IPS DF 6.9 (cell line): ENCODE data around the gene TWIST2.

Experiments
- DNase-seq: peaks from one replicate; pipeline ENCODE4 v3.0.0-alpha.2; 2013; ENCODE audit warnings: low read depth, low spot score
- H3K27ac ChIP-seq: one replicate; pipeline ENCODE4 v1.5.1; 2013; ENCODE audit warnings: low read length, control low read depth
- H3K27me3 ChIP-seq: 2 replicates; pipeline ENCODE4 v1.6.1; 2013; ENCODE audit warnings: mild to moderate bottlenecking, low read length; ENCODE audit not compliant: control insufficient read depth, insufficient read depth
- H3K36me3 ChIP-seq: 2 replicates; pipeline ENCODE4 v1.6.1; 2013; ENCODE audit warnings: low read length; ENCODE audit not compliant: control insufficient read depth, insufficient read depth
- H3K4me1 ChIP-seq: 2 replicates; pipeline ENCODE4 v1.6.1; 2013; ENCODE audit warnings: low read length; ENCODE audit not compliant: control insufficient read depth, insufficient read depth
- H3K4me3 ChIP-seq: 2 replicates; pipeline ENCODE4 v1.5.1; 2013; ENCODE audit warnings: mild to moderate bottlenecking, low read length
- H3K9me3 ChIP-seq: 2 replicates; pipeline ENCODE4 v1.6.1; 2013; ENCODE audit warnings: low read length, inconsistent platforms; ENCODE audit not compliant: control insufficient read depth, insufficient read depth
- WGBS: extraction: QIAGEN DNeasy Blood & Tissue Kit; methylation state at CpG from one replicate; pipeline ENCODE4 v1.1.7; 2013; ENCODE audit warnings: mixed read lengths, missing lambda C conversion rate; ENCODE audit not compliant: insufficient read length, insufficient coverage; 5-methylcytosine and 5-hydroxymethylcytosine counted together

TWIST2 gene

DNA sequence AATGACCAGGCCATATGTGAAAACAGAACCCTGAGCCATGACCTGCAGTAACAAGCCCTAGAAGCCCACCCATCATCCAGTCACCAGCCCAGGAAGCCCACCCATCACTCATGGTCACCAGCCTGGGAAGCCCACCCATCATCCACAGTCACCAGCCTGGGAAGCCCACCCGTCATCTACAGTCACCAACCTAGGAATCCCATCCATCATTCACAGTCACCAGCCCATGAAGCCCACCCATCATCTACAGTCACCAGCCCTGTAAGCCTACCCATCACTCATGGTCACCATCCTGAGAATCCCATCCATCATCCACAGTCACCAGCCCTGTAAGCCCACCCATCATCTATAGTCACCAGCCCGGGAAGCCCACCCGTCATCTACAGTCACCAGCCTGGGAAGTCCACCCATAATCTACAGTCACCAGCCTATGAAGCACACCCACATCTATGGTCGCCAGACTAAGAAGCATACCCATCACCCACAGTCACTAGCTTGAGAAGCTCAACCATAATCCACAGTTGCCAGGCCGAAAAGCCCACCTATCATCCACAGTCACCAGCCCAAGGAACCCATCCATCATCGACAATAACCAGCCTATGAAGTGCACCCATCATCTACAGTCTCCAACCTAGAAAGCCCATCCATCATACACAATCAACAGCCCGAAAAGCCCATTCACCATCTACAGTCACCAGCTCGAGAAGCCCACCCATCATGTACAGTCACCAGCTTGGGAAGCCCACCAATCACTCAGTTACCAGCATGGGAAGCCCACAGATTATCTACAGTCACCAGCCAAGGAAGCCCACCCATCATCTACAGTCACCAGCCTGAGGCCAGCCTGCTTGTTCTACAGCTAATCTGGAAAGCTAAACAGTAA, 91.9 kb downstream of the TWIST2 start:
- no peak for DNase-seq
- Histone ChIP-seq H3K27ac (no peak overlapping the region), H3K4me3 (no peak overlapping the region), H3K27me3 (no peaks in the 10 kb centered on the region), H3K4me1 (no peaks in the 10 kb centered on the region; the same call in 1 of the 2 replicates), H3K36me3 (no peaks in the 10 kb centered on the region), H3K9me3 (peaks cover 29% of the 10 kb centered on the region)
- WGBS: no CpG with 5 or more reads among the region's 8 CpGs

DNA sequence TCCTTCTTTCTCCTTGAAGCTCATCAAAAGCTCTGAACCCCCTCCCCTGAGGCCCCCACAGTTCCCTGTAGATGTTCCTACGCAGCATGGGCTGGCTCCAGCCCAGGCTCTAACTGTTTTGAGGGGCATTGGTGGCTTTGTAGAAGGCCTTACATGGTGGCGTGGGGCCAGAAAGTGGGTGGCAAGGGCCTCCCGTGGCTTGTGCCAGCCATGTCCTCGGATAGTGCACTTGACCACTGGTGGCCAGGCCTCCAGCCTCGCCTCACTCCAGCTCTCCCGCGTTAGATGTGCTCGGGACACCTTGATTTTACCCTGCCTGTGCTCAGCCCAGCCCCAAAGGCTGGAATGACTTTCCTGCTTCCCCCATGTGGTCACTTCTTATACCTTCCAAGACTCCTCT, 92.9 kb downstream of the TWIST2 start:
- Histone ChIP-seq H3K9me3 (peaks cover 29% of the 10 kb centered on the region), H3K4me1 (no peaks in the 10 kb centered on the region; the same call in 1 of the 2 replicates), H3K27me3 (no peaks in the 10 kb centered on the region), H3K27ac (no peak overlapping the region), H3K36me3 (no peaks in the 10 kb centered on the region), H3K4me3 (no peak overlapping the region)
- no CpG with 5 or more reads among the region's 8 CpGs for WGBS
- no peak for DNase-seq

DNA sequence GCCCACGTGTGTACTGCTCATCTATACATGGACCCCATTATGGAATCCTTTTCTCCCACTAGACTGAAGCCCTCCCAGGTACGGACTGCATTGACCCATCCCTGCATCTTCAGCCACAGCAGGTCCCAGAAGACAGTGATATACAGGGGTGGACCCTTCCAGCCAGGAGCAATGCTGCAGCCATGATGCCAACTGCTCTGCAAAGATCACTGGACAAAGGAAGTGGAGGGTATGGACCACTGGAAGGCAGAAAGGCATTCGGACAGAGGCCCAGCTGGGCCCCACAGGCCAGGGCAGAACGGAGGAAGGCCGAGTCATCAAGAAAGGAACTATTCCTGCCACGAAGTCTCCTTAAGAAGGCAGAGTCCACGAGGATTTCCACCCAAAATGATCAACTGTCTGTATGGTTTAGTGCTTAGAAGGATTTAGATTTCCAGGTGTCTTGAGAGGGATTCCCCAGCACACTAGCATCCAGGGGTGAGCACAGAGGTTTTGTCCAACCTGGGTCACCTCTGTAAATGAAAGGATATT, 93.4 kb downstream of the TWIST2 start:
- H3K4me3 ChIP-seq: no peak overlapping the region
- H3K9me3 ChIP-seq: peaks cover 32% of the 10 kb centered on the region
- no peak for DNase-seq
- H3K4me1 ChIP-seq: no peaks in the 10 kb centered on the region; the same call in 1 of the 2 replicates
- no peaks in the 10 kb centered on the region for H3K27me3 ChIP-seq
- H3K27ac ChIP-seq: no peak overlapping the region
- no peaks in the 10 kb centered on the region for H3K36me3 ChIP-seq
- WGBS: no CpG with 5 or more reads among the region's 7 CpGs

DNA sequence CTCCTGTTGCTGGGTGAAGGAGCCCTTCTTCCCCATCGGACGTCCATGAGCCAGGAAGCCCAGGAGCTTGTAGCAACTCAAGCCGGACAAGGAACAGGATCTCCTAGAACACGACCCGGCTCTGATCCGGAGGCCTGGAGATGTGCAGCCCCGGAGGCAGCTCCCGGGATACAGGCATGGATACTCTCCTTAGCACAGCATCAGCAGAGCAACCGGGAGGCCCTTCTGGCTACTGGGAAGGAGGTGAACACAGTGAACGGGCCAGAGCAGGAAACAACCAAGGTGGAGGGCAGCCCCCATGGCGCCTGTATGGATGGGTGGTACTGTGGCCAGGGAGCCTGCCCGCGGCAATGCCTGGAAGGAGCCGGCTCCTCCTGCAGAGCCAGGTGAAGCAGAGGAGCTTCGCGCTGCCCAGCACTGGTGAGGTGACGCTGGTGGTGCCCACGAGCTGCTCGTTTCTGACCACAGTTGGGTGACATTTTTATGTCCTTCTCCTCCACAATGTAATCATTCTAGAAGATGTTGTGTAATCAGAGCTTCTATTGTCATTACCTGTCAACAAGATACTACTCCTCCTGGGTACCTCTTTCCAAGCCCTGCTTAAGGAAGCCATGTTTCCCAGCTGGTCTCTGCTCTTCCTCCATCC, 94.3 kb downstream of the TWIST2 start:
- Histone ChIP-seq H3K9me3 (peaks cover 26% of the 10 kb centered on the region), H3K4me1 (no peaks in the 10 kb centered on the region), H3K27ac (no peak overlapping the region), H3K36me3 (no peaks in the 10 kb centered on the region), H3K4me3 (no peak overlapping the region), H3K27me3 (no peaks in the 10 kb centered on the region)
- DNase-seq: no peak
- no CpG with 5 or more reads among the region's 19 CpGs for WGBS

DNA sequence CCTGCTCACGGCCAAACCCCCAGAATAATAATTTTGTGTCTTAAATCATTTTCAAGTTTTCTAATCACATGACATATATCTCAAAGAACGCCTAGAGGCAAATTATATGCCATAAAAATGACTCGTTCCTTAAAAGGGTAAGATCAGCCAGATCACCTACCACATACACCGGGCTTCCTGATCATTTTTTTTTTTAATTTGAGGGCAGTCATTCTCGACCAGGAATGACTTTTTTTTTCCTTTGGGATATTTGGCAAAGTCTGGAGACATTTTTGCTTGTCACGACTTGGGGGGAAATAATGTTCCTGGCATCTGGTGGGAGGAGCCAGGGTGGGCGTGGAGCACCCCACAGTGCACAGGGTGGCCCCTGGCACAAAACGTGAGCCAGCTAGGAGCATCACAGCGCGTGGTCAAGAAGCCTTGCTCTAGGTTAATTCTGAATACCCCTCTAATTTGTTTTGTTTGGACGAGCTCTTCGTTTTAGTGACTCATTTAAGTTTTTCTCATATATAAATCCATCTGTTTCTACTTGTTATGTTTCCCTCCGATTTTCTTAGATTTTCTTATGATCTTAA, 94.9 kb downstream of the TWIST2 start:
- no peaks in the 10 kb centered on the region for H3K4me1 ChIP-seq
- H3K4me3 ChIP-seq: no peak overlapping the region
- no peaks in the 10 kb centered on the region for H3K36me3 ChIP-seq
- DNase-seq: no peak
- H3K27me3 ChIP-seq: no peaks in the 10 kb centered on the region
- no CpG with 5 or more reads among the region's 13 CpGs for WGBS
- peaks cover 30% of the 10 kb centered on the region for H3K9me3 ChIP-seq
- no peak overlapping the region for H3K27ac ChIP-seq

DNA sequence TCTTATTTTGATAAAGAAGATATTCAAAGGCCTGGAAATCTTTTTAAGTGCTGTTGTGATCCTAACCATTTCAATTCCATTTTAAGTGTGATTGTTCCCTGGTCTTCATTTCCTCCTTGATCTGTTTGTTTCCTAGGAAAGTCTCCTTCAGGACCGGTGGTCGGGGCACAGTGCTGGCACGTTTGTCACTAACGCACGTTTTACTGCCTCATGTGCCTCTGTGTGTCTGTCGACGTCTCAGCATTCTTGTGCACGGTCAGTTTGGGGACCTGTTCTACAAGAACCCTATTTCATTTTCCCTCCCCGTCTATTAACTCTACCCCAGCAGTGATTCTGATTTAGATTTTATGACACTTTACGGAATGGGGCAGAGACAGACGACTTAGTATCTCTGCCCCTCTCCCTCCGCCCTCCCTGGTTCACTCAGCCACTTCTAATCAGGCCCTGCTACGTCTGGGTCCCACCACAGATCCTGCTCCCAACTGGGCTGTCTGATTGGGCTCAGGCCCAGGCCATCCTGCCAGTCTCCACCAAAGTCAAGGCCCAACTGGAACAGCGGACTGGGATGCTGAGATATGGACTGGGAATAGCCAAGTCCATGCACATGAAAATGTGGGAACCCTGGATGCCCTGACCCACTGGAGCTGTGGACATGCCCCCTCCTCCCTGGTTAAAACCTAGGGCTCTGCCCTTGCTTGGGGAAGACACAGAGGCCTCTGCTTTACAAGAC, 95.6 kb downstream of the TWIST2 start:
- Histone ChIP-seq H3K4me3 (no peak overlapping the region), H3K36me3 (no peaks in the 10 kb centered on the region), H3K27me3 (no peaks in the 10 kb centered on the region), H3K4me1 (no peaks in the 10 kb centered on the region), H3K9me3 (peaks cover 35% of the 10 kb centered on the region), H3K27ac (no peak overlapping the region)
- WGBS: no CpG with 5 or more reads among the region's 14 CpGs
- no peak for DNase-seq

DNA sequence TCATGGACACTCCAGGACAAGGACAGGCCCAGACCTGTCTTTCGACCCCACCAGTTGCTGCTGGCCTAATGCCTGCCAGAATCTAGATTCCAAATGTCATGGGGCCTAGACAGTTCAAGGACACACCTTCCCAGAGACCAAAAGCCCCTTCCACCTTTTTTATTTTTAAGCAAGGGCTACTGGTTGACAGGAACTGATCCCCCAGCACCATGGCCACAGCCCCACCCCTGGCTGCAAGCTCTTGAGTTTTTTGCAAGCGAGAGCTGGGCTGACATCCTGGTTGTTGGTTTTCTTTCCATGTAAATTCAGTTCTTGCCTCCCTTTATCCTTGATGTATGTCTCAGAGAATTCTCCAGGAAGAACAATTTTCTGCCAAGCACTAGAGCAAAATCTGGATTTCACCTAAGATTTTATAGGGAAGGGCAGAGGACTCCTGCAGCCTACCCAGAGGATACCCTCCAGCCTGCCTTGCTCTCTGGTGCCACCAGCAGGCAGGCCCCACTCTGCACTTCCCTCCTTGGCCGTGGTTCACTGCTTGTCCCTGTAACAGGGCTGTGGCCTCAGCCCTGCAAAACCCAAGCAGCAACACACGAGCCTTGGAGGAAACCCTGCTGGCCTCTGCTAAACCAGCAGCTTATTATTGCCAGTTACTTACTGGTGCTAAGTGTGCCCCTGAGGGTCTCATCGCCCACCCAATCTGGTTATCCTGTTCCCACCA, 97.7 kb downstream of the TWIST2 start:
- H3K9me3 ChIP-seq: peaks cover 29% of the 10 kb centered on the region
- H3K4me3 ChIP-seq: no peak overlapping the region
- H3K4me1 ChIP-seq: no peaks in the 10 kb centered on the region
- H3K27ac ChIP-seq: no peak overlapping the region
- no peak for DNase-seq
- no peaks in the 10 kb centered on the region for H3K27me3 ChIP-seq
- no CpG with 5 or more reads among the region's 5 CpGs for WGBS
- no peaks in the 10 kb centered on the region for H3K36me3 ChIP-seq

DNA sequence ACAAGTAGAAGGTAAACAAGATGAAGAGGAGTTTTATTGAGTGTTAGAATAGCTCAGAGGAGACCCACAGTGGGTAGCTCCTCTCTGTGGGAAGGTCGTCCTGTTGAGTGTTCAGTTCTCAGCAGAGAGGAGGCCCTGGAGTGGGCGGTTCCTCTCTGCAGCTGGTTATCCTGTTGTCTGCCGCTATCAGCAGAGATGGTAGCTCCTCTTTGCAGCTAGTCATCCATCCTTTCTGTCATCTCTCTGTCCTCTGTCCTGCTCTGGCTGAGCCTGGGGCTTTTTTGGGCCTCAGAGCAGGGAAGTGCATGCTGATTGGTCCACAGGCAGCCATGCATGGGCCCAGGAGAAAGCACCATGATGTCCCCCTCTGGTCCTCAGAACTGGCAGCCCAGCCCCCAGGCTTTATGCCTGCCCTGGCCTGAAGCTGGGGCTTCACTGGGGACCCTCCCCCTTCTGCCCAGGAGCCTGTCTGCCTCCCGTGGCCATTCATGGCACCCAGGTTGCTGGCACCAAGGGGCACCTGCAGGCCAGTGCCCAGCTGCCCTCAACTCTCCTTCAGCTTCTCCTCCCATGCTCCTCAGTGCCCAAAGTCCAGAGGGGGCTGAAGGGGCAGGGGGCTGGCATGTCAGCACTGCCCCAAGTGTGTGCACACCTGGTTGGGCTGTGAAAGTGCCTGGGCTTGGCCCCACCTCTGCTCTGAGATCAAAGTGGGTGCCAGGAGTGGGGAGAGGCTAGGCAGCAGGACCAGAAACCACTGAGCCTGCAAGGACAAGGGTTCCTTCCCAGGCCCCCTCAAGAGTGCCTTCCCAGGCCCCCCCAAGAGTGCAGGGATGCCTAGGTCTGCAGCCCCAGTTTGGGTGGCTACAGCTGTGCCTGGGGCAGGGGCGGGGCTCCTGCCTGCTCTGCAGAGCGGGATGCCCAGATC, 98.7 kb downstream of the TWIST2 start:
- no peak overlapping the region for H3K4me3 ChIP-seq
- H3K9me3 ChIP-seq: peaks cover 30% of the 10 kb centered on the region
- WGBS: no CpG with 5 or more reads among the region's 6 CpGs

DNA sequence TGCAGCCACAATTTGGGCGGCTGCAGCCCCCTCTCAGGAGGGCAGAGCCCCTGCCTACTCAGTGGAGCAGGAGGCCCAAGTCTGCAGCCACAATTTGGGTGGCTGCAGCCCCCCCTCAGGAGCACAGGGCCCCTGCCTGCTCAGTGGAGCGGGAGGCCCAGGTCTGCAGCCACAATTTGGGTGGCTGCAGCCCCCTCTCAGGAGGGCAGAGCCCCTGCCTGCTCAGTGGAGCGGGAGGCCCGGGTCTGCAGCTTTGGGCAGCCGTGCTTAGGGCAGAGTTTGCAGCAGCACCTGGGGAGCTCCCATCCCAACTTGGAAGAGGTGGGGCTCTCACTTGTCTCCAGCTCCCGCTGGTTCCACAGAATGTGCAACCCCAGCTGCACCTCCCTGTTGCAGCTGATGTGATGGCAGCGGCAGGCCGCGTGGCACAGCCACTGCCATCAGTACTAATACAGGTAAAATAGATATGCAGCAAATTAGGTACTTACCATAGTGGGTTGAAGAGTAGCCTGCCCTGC, 99.4 kb downstream of the TWIST2 start:
- DNase-seq: no peak
- Histone ChIP-seq H3K4me3 (no peak overlapping the region), H3K27me3 (no peaks in the 10 kb centered on the region), H3K4me1 (no peaks in the 10 kb centered on the region), H3K9me3 (peaks cover 29% of the 10 kb centered on the region), H3K27ac (no peak overlapping the region), H3K36me3 (no peaks in the 10 kb centered on the region)
- WGBS: no CpG with 5 or more reads among the region's 9 CpGs

More for the DNA sequence above, 98.7 kb downstream of the TWIST2 start:
- no peaks in the 10 kb centered on the region for H3K36me3 ChIP-seq
- H3K27ac ChIP-seq: no peak overlapping the region
- H3K4me1 ChIP-seq: no peaks in the 10 kb centered on the region
- H3K27me3 ChIP-seq: no peaks in the 10 kb centered on the region
- DNase-seq: no peak
